ENCODE results near the gene PTGES2. TPM values are rescaled to one million over a fixed set of nuclear protein-coding genes. Genes with fewer than 3 reads are reported as not detected.

Gene PTGES2
- total and polyA plus RNA-seq, 2 experiments from 2014 or later: 141 to 240 TPM

GRCh38 chr9:128159784-128160602 is 32.5 kb upstream of the PTGES2 start, which contains the start of gene BBLN:
TSS of gene BBLN (plus strand) at chr9:128160265. CDS start at chr9:128160408, 143 bp downstream.
- no peak for TF ChIP-seq CTCF (IDR thresholded peaks at IDR 0.05; ENCODE audit: low read depth, low read length)
- peak within 1 kb of the TSS; percentile 76 for H3K4me3 ChIP-seq
- peaks cover 9% of the 10 kb centered on the region for H3K36me3 ChIP-seq
- no peaks in the 10 kb centered on the region for H3K27me3 ChIP-seq
- no peaks in the 10 kb centered on the region for H3K4me1 ChIP-seq (ENCODE audit: low read depth)
- peak; percentile 96 for DNase-seq (ENCODE audit: low read depth in 1 of 2, low spot score in 1 of 2)
- H3K27ac ChIP-seq: no peak within 1 kb of the TSS
- no peaks in the 10 kb centered on the region for H3K9me3 ChIP-seq (ENCODE audit: low read depth)

GRCh38 chr9:128159522-128159783 is 31.9 kb upstream of the PTGES2 start:
- DNase-seq (ENCODE audit: low read depth in 1 of 2, low spot score in 1 of 2): no peak
- H3K4me3 ChIP-seq: peak overlapping the region; percentile 9
- H3K36me3 ChIP-seq: peaks cover 7% of the 10 kb centered on the region
- no peaks in the 10 kb centered on the region for H3K4me1 ChIP-seq (ENCODE audit: low read depth)
- H3K9me3 ChIP-seq (ENCODE audit: low read depth): no peaks in the 10 kb centered on the region
- H3K27me3 ChIP-seq: no peaks in the 10 kb centered on the region
- H3K27ac ChIP-seq: no peak overlapping the region
- TF ChIP-seq CTCF (IDR thresholded peaks at IDR 0.05; ENCODE audit: low read depth, low read length): no peak

GRCh38 chr9:128155736-128156500 is 28.4 kb upstream of the PTGES2 start:
- Histone ChIP-seq H3K4me3 (no peak overlapping the region), H3K4me1 (ENCODE audit: low read depth) (no peaks in the 10 kb centered on the region)
- DNase-seq (ENCODE audit: low read depth in 1 of 2, low spot score in 1 of 2): no peak

GRCh38 chr9:128153947-128154695 is 26.6 kb upstream of the PTGES2 start:
- TF ChIP-seq CTCF (IDR thresholded peaks at IDR 0.05; ENCODE audit: low read depth, low read length): no peak
- H3K4me3 ChIP-seq: no peak overlapping the region
- no peaks in the 10 kb centered on the region for H3K4me1 ChIP-seq (ENCODE audit: low read depth)
- no peak for DNase-seq (ENCODE audit: low read depth in 1 of 2, low spot score in 1 of 2)
- H3K9me3 ChIP-seq (ENCODE audit: low read depth): no peaks in the 10 kb centered on the region
- H3K27me3 ChIP-seq: no peaks in the 10 kb centered on the region
- no peak overlapping the region for H3K27ac ChIP-seq
- no peaks in the 10 kb centered on the region for H3K36me3 ChIP-seq

More at GRCh38 chr9:128155736-128156500, 28.4 kb upstream of the PTGES2 start:
- Histone ChIP-seq H3K27ac (no peak overlapping the region), H3K36me3 (no peaks in the 10 kb centered on the region), H3K27me3 (no peaks in the 10 kb centered on the region), H3K9me3 (ENCODE audit: low read depth) (no peaks in the 10 kb centered on the region)
- TF ChIP-seq CTCF (IDR thresholded peaks at IDR 0.05; ENCODE audit: low read depth, low read length): no peak

GRCh38 chr9:128153060-128153946 is 25.8 kb upstream of the PTGES2 start:
- Histone ChIP-seq H3K27ac (no peak overlapping the region), H3K27me3 (no peaks in the 10 kb centered on the region), H3K4me3 (no peak overlapping the region), H3K36me3 (no peaks in the 10 kb centered on the region), H3K9me3 (ENCODE audit: low read depth) (no peaks in the 10 kb centered on the region), H3K4me1 (ENCODE audit: low read depth) (no peaks in the 10 kb centered on the region)
- DNase-seq (ENCODE audit: low read depth in 1 of 2, low spot score in 1 of 2): no peak
- TF ChIP-seq CTCF (IDR thresholded peaks at IDR 0.05; ENCODE audit: low read depth, low read length): no peak
